ENCODE results near the gene MYH7B.

Gene MYH7B

GRCh38 chr20:34990661-34991214 lies 35.1 kb downstream of the MYH7B start:
- DNase-seq, result no peak

- DNase-seq, result no peak
Observed at GRCh38 chr20:34992751-34993417, 37.2 kb downstream of the MYH7B start.

- DNase-seq, result no peak
Observed at GRCh38 chr20:34993941-34994508, 38.4 kb downstream of the MYH7B start.

- DNase-seq, result no peak
Observed at GRCh38 chr20:34994509-34995131, 39.0 kb downstream of the MYH7B start.

GRCh38 chr20:34995192-34995591 lies 39.5 kb downstream of the MYH7B start:
- DNase-seq, result no peak

- DNase-seq, result no peak
Observed at GRCh38 chr20:34995696-34996095, 40.0 kb downstream of the MYH7B start.

GRCh38 chr20:34996243-34997028 lies 40.8 kb downstream of the MYH7B start:
- DNase-seq, result no peak

GRCh38 chr20:34997131-34997561 lies 41.5 kb downstream of the MYH7B start:
- peak; percentile 52 for DNase-seq

GRCh38 chr20:34997774-34998173 lies 42.1 kb downstream of the MYH7B start:
- DNase-seq, result no peak

- no peak for DNase-seq
Observed at GRCh38 chr20:34998331-34998950, 42.8 kb downstream of the MYH7B start.

GRCh38 chr20:34999021-34999451 lies 43.4 kb downstream of the MYH7B start:
- no peak for DNase-seq

GRCh38 chr20:34999782-35000181 lies 44.1 kb downstream of the MYH7B start:
- DNase-seq, result no peak

GRCh38 chr20:35000311-35000921 lies 44.7 kb downstream of the MYH7B start:
- DNase-seq, result no peak

- no peak for DNase-seq
Observed at GRCh38 chr20:35000922-35001595, 45.4 kb downstream of the MYH7B start.

- no peak for DNase-seq
Observed at GRCh38 chr20:35001596-35002362, 46.1 kb downstream of the MYH7B start.

- no peak for DNase-seq
Observed at GRCh38 chr20:35002426-35003210, 47.0 kb downstream of the MYH7B start.

GRCh38 chr20:35003211-35004031 lies 47.8 kb downstream of the MYH7B start:
- no peak for DNase-seq

GRCh38 chr20:35004051-35004725 lies 48.5 kb downstream of the MYH7B start:
- no peak for DNase-seq
